Endothelial cell (in vitro differentiated cells): Measurements from ENCODE around the gene PRKCH. TPM values are rescaled to one million over a fixed set of nuclear protein-coding genes. Genes with fewer than 3 reads are reported as not detected.

ENCODE experiments used
- DNase-seq: peaks from one replicate; pipeline ENCODE4 v3.0.0; 2021; ENCODE audit warnings: low spot score
- H3K27ac Mint-ChIP-seq: one replicate; pipeline ENCODE4 v1.8.0; 2021; ENCODE audit warnings: mixed read lengths, inconsistent platforms; ENCODE audit not compliant: unreplicated experiment
- H3K27me3 Mint-ChIP-seq: one replicate; pipeline ENCODE4 v1.8.0; 2021; ENCODE audit warnings: mild to moderate bottlenecking, moderate library complexity, mixed read lengths, inconsistent platforms; ENCODE audit not compliant: unreplicated experiment
- H3K36me3 Mint-ChIP-seq: one replicate; pipeline ENCODE4 v1.8.0; 2021; ENCODE audit warnings: mild to moderate bottlenecking, low read depth, mixed read lengths, inconsistent platforms; ENCODE audit not compliant: unreplicated experiment
- H3K4me1 Mint-ChIP-seq: one replicate; pipeline ENCODE4 v1.8.0; 2021; ENCODE audit warnings: mild to moderate bottlenecking, mixed read lengths, inconsistent platforms; ENCODE audit not compliant: unreplicated experiment
- H3K4me3 Mint-ChIP-seq: one replicate; pipeline ENCODE4 v1.8.0; 2021; ENCODE audit warnings: mild to moderate bottlenecking, mixed read lengths, inconsistent platforms; ENCODE audit not compliant: unreplicated experiment
- H3K9me3 Mint-ChIP-seq: one replicate; pipeline ENCODE4 v1.8.0; 2021; ENCODE audit warnings: mixed read lengths, inconsistent platforms; ENCODE audit not compliant: unreplicated experiment
- CTCF ChIP-seq: fragments of 200-600 bp; sonication (generic); IDR thresholded peaks from one replicate; pipeline ENCODE4 v1.5.0; 2021; ENCODE audit warnings: antibody characterized with exemption; ENCODE audit not compliant: unreplicated experiment
- total RNA-seq: library from RNA; stranded (reverse); fragmentation: NEBNext Ultra II Directional; extraction: Animal tissue kit (Norgen Biotek cat#: 25700); gene quantifications from one replicate; pipeline ENCODE4 v1.2.1, GENCODE V29; 2021; ENCODE audit not compliant: unreplicated experiment

PRKCH gene
- total RNA-seq, 1 donor from 2014 or later: 42.5 TPM

- TF ChIP-seq CTCF: no peak
- no peak overlapping the region for H3K27ac Mint-ChIP-seq
- no peak overlapping the region for H3K4me3 Mint-ChIP-seq
- H3K4me1 Mint-ChIP-seq: peaks cover 35% of the 10 kb centered on the region
- no peak for DNase-seq
- no peaks in the 10 kb centered on the region for H3K9me3 Mint-ChIP-seq
- no peaks in the 10 kb centered on the region for H3K27me3 Mint-ChIP-seq
- H3K36me3 Mint-ChIP-seq: no peaks in the 10 kb centered on the region
Observed at GRCh38 chr14:61347826-61348443, 26.6 kb downstream of the PRKCH start.

- no peaks in the 10 kb centered on the region for H3K36me3 Mint-ChIP-seq
- no peak overlapping the region for H3K27ac Mint-ChIP-seq
- DNase-seq: no peak
- no peak overlapping the region for H3K4me3 Mint-ChIP-seq
- peaks cover 39% of the 10 kb centered on the region for H3K4me1 Mint-ChIP-seq
- TF ChIP-seq CTCF: no peak
- H3K27me3 Mint-ChIP-seq: peaks cover under 1% of the 10 kb centered on the region
- H3K9me3 Mint-ChIP-seq: no peaks in the 10 kb centered on the region
Observed at GRCh38 chr14:61350427-61351270, 29.3 kb downstream of the PRKCH start.

- DNase-seq: no peak
- TF ChIP-seq CTCF: no peak
- no peak overlapping the region for H3K4me3 Mint-ChIP-seq
- no peaks in the 10 kb centered on the region for H3K36me3 Mint-ChIP-seq
- H3K4me1 Mint-ChIP-seq: peaks cover 47% of the 10 kb centered on the region
- peaks cover 6% of the 10 kb centered on the region for H3K27me3 Mint-ChIP-seq
- no peak overlapping the region for H3K27ac Mint-ChIP-seq
- no peaks in the 10 kb centered on the region for H3K9me3 Mint-ChIP-seq
Observed at GRCh38 chr14:61351477-61351876, 30.1 kb downstream of the PRKCH start.

- H3K4me3 Mint-ChIP-seq: no peak overlapping the region
- peak overlapping the region; percentile 93 for H3K27ac Mint-ChIP-seq
- DNase-seq: peak; percentile 60
- TF ChIP-seq CTCF: no peak
- H3K27me3 Mint-ChIP-seq: peaks cover 11% of the 10 kb centered on the region
- peaks cover 6% of the 10 kb centered on the region for H3K36me3 Mint-ChIP-seq
- H3K4me1 Mint-ChIP-seq: peaks cover 48% of the 10 kb centered on the region
- no peaks in the 10 kb centered on the region for H3K9me3 Mint-ChIP-seq
Observed at GRCh38 chr14:61355892-61356325, 34.5 kb downstream of the PRKCH start.

- DNase-seq: no peak
- Mint-ChIP-seq H3K27ac (peak overlapping the region; percentile 70), H3K36me3 (peaks cover 6% of the 10 kb centered on the region), H3K4me3 (no peak overlapping the region), H3K9me3 (no peaks in the 10 kb centered on the region), H3K27me3 (peaks cover 11% of the 10 kb centered on the region), H3K4me1 (peaks cover 41% of the 10 kb centered on the region)
- no peak for TF ChIP-seq CTCF
Observed at GRCh38 chr14:61357123-61357522, 35.7 kb downstream of the PRKCH start.
